ENCODE measurements around the gene MARCKS.

Gene MARCKS

GRCh38 chr6:113858480-113859348 lies 1.6 kb downstream of the MARCKS start:
- TF ChIP-seq EZH2phosphoT487 (IDR thresholded peaks at IDR 0.05; ENCODE audit: low read depth) (no peak), CTCF (IDR thresholded peaks at IDR 0.05; ENCODE audit: low read depth, low read length) (peak; percentile 69)
- peaks cover 73% of the 10 kb centered on the region for H3K79me2 ChIP-seq (ENCODE audit: low read length)

GRCh38 chr6:113859349-113860180 lies 2.4 kb downstream of the MARCKS start:
- H3K4me1 ChIP-seq (ENCODE audit: low read length): peaks cover 6% of the 10 kb centered on the region
- peaks cover 78% of the 10 kb centered on the region for H3K79me2 ChIP-seq (ENCODE audit: low read length)
- H3K9me3 ChIP-seq (ENCODE audit: insufficient read depth, low read length): no peaks in the 10 kb centered on the region
- H3K36me3 ChIP-seq (replicated peaks; ENCODE audit: low read depth, low read length): peaks cover 31% of the 10 kb centered on the region
- peak overlapping the region; percentile 100 for H3K4me3 ChIP-seq (ENCODE audit: low read length)
- peak overlapping the region; percentile 58 for H3K27ac ChIP-seq (ENCODE audit: low read length)
- H2AFZ ChIP-seq (ENCODE audit: low read depth, low read length): no peak overlapping the region
- H3K4me2 ChIP-seq (ENCODE audit: low read length): peak overlapping the region; percentile 88
- peak overlapping the region; percentile 81 for H3K9ac ChIP-seq (ENCODE audit: low read length)
- TF ChIP-seq CTCF (IDR thresholded peaks at IDR 0.05; ENCODE audit: low read depth, low read length) (no peak), EZH2phosphoT487 (IDR thresholded peaks at IDR 0.05; ENCODE audit: low read depth) (no peak)
- H3K27me3 ChIP-seq (ENCODE audit: low read depth, low read length): no peaks in the 10 kb centered on the region
- peaks cover 42% of the 10 kb centered on the region for H4K20me1 ChIP-seq (ENCODE audit: insufficient read depth, low read length)

More at GRCh38 chr6:113858480-113859348, 1.6 kb downstream of the MARCKS start:
- H3K27me3 ChIP-seq (ENCODE audit: low read depth, low read length): no peaks in the 10 kb centered on the region
- peak overlapping the region; percentile 88 for H3K4me2 ChIP-seq (ENCODE audit: low read length)
- peaks cover 28% of the 10 kb centered on the region for H3K36me3 ChIP-seq (replicated peaks; ENCODE audit: low read depth, low read length)
- H3K9me3 ChIP-seq (ENCODE audit: insufficient read depth, low read length): no peaks in the 10 kb centered on the region
- peaks cover 33% of the 10 kb centered on the region for H4K20me1 ChIP-seq (ENCODE audit: insufficient read depth, low read length)
- H3K9ac ChIP-seq (ENCODE audit: low read length): peak overlapping the region; percentile 100
- H2AFZ ChIP-seq (ENCODE audit: low read depth, low read length): no peak overlapping the region
- H3K27ac ChIP-seq (ENCODE audit: low read length): peak overlapping the region; percentile 95
- peak overlapping the region; percentile 100 for H3K4me3 ChIP-seq (ENCODE audit: low read length)
- H3K4me1 ChIP-seq (ENCODE audit: low read length): peaks cover 14% of the 10 kb centered on the region

GRCh38 chr6:113860181-113860955 lies 3.2 kb downstream of the MARCKS start:
- peaks cover 48% of the 10 kb centered on the region for H4K20me1 ChIP-seq (ENCODE audit: insufficient read depth, low read length)
- H3K4me2 ChIP-seq (ENCODE audit: low read length): no peak overlapping the region
- H3K4me3 ChIP-seq (ENCODE audit: low read length): no peak overlapping the region
- peaks cover 78% of the 10 kb centered on the region for H3K79me2 ChIP-seq (ENCODE audit: low read length)
- no peak overlapping the region for H3K9ac ChIP-seq (ENCODE audit: low read length)
- H2AFZ ChIP-seq (ENCODE audit: low read depth, low read length): no peak overlapping the region
- TF ChIP-seq EZH2phosphoT487 (IDR thresholded peaks at IDR 0.05; ENCODE audit: low read depth) (no peak), CTCF (IDR thresholded peaks at IDR 0.05; ENCODE audit: low read depth, low read length) (no peak)
- no peak overlapping the region for H3K27ac ChIP-seq (ENCODE audit: low read length)
- peaks cover 5% of the 10 kb centered on the region for H3K4me1 ChIP-seq (ENCODE audit: low read length)
- H3K36me3 ChIP-seq (replicated peaks; ENCODE audit: low read depth, low read length): peaks cover 31% of the 10 kb centered on the region
- no peaks in the 10 kb centered on the region for H3K27me3 ChIP-seq (ENCODE audit: low read depth, low read length)
- H3K9me3 ChIP-seq (ENCODE audit: insufficient read depth, low read length): no peaks in the 10 kb centered on the region

All from OCI-LY3 (cell line).